Left lobe of liver (tissue), 2 donors: ENCODE data around the gene CLASP2. TPM values are rescaled to one million over a fixed set of nuclear protein-coding genes. Genes with fewer than 3 reads are reported as not detected.
"Not testable (repeated sequence)": the region's sequence is repeated elsewhere in the genome, so short reads cannot be mapped to it uniquely, and the experiment has no call there.

Experiments
- ATAC-seq: fragments of 200-7000 bp; cut with Tn5 transposase; one replicate; pipeline ENCODE4 v1.9.1; 2020; ENCODE audit warnings: mild to moderate bottlenecking, moderate library complexity
- DNase-seq: peaks from one replicate; pipeline ENCODE4 v3.0.0-alpha.2; 2020; ENCODE audit warnings: low spot score
- total RNA-seq: library from RNA; stranded (reverse); gene quantifications from one replicate; pipeline ENCODE4 v1.2.1, GENCODE V29; 2021
- donor health status: DM: no; HTN: no; CAD: no; lungs with moderate emphysema.
- donor health status: DM: no; HTN: yes; CAD: no.

The CLASP2 gene
- 16.7 TPM for total RNA-seq

DNA sequence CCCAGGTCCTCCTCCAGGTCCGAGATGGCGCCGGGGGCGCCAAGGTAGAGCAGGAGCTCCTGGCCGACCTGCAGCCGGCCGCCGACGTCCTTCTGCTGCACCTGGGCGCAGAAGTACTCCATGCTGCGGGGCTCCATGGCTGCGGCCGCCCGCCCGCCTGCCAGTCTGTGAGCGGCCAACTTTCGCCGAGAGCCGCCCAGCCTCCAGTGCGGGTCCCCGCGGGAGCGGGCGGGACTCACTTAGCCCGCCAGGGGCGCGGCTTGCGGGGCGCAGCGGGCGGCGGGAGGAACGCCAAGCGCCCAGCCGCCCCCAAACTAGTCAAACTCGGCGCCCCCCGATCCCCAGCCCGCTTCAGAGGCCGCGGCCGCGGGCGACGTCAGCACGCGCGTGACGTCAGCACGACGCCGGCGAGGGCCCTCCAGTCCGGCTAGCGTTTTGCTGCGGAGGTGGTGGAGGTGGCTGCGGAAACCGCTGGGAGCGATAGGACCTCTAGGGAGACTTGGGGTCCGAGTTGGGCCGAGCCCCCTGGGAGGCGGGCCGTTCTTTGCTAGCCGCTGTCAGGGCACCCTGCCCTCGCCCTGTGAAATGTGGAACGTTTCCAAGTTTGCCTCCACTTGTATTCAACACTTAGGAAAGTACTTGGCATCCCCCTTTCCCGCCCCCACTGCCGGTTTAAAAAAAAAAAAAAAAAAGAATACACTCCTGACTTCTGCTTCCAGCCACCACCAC lies at the start of gene CLASP2:
TSS of gene CLASP2 (minus strand) at position 389 of the 729 bp plus-strand sequence. CDS start at position 137, 252 bp downstream.
- DNase-seq (peak; percentile 92), ATAC-seq (peak; percentile 91)

DNA sequence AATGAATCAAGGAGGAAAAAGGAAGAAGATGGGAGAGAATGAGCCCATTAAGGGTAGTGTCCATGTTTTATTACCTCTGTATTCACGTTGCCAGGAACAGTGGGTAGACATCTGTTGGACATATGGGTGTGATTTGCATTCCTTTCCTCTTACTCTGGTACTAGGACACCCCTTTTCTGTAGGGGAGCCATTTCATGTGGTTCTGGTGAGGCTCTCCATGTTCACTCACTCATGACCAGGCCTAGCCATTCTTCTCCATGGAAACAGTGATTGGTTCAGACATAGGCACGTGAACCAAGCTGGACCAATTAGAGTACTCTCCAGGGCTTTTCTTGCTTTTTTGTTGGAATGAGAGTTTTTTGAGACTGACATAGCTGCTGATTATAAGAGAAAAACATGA lies 40.8 kb upstream of the CLASP2 start:
- ATAC-seq: no peak
- no peak for DNase-seq

DNA sequence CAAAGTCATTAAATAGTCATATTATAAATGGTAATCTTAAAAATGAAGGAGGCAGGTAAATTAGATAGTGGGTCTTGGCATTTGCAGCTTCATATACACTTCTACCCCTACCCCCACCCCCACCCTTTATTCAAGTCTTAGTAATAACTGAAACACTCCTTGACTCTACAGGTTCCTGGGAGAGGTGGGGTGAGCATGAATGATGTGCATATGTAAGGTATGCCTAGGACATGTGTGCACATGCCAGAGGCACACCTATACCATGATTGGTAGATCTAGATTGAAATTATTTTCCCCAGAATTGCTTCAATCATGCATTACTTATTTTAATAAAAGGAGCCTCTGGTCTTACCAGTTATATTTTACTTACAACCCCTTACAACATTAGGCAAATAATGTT lies 40.2 kb upstream of the CLASP2 start:
- no peak for DNase-seq
- no peak for ATAC-seq

DNA sequence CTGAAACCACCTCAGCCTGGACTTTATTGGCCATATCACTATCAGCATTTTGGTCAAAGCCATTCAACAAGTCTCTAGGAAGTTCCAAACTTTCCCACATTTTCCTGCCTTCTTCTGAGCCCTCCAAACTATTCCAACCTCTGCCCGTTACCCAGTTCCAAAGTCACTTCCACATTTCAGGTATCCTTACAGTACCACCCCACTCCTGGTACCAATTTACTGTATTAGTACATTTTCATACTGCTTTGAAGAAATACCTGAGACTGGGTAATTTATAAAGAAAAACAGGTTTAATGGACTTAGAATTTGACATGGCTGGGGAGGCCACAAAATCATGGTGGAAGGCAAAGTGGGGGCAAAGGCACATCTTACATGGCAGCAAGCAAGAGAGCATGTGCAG lies 36.3 kb upstream of the CLASP2 start:
- ATAC-seq, DNase-seq: not testable (repeated sequence)

DNA sequence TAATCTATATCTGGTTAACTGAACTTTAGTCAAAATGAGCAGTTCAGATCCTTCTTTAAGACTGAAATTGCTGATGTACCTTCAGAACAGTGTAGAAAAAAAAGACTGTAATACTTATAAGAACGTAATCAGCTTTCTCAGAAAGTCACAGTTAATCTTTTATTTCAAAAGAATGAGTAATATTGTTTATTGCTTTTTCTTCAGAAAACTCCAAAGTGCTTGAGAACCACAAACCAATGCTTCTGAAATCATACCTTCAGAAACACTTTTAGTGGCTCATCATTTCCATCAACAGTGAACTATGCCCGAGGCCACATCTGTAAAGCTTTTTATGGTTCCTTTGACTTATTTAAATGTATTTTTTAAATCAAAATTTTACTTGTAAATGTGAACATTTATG lies 33.3 kb upstream of the CLASP2 start:
- no peak for DNase-seq
- no peak for ATAC-seq

DNA sequence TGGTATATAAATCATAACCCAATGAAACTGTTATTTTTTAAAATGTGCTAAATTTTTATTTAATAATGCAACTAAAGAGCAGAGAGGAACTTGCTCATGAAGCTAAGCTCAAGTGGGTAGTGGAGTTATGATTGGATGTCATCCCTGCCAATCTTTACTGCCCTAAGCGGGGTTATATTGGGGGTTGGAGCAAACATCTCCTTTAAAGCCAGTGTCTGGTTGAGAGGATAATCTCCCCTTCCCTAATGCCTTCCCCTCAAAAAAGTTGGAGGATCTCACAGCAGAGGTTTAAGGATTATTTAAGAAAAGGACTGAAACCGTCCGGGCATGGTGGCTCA lies 32.1 kb upstream of the CLASP2 start:
- ATAC-seq: no peak
- no peak for DNase-seq

DNA sequence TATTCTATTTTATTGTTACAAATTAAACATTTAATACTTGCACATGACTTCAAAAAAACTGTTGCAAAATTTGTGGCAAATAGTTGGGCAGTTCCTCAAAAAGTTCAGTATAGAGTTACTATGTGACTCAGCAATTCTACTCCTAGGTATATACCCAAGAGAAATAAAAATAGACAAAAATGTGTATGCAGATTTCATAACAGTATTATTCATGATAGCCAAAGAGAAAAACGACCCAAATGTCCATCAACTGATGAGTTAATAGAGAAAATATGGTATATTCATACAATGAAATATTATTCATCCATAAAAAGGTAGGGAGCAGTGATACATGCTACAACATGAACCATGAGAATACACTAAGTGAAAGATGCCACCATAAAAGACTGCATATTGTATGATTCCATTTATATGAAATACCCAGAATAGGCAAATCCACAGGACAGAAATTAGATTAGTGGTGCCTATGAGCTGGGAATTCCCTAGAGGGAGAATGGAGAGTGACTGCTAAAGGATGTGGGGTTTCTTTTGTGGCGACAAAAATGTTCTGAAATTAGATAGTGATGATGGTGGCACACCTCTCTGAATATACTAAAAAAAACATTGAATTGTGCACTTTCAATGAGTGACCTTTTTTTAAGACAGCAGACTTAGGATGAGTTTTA lies 31.6 kb upstream of the CLASP2 start:
- ATAC-seq: no peak
- DNase-seq: no peak

DNA sequence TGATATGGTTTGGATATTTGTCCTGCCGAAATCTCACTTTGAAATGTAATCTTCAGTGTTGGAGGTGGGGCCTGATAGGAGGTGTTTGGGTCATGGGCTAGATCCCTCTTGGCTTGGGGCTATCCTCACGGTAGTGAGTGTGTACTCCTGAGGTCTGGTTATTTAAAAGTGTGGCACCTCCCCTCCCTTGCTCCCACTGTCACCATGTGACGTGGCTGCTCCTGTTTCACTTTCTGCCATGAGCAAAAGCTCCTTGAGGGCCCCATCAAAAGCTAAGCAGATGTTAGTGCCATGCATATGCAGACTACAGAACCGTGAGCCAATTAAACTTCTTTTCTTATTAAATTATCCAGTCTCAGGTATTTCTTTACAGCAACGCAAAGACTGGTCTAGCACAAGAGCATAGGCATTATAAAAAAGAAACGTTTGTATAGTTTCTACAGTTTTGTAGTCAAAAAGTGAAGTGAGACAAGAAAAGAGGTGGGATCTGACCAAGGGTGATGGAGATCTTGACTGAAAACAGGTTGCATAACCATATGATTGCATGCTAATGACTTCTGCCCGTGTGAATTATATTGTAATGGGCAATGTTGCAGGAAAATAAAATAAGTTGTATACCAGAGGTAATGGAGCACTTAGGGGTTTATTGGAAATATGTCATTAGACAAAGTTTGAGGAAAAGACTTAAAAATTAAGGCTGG lies 28.5 kb upstream of the CLASP2 start:
- DNase-seq: no peak

DNA sequence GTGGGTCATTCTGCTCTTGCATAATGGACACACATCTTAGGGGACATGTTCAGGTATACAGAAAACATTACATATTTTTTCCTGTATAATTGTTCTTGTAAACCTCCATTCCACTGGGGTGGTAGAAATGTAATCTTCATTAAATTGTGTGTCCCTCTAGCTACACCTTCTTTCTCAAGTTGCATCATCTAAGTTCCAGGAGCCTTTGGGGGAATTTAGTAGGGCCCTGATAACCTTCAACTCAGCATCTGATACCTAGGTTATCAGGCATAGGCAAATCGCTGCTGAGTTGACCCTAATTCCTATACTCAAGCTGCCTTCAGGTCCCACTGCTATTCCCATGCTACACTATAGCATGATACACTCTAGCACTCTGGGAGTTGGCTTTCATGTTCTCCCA lies 19.1 kb upstream of the CLASP2 start:
- DNase-seq: no peak
- no peak for ATAC-seq

More for the DNA sequence above, 28.5 kb upstream of the CLASP2 start:
- ATAC-seq: no peak

DNA sequence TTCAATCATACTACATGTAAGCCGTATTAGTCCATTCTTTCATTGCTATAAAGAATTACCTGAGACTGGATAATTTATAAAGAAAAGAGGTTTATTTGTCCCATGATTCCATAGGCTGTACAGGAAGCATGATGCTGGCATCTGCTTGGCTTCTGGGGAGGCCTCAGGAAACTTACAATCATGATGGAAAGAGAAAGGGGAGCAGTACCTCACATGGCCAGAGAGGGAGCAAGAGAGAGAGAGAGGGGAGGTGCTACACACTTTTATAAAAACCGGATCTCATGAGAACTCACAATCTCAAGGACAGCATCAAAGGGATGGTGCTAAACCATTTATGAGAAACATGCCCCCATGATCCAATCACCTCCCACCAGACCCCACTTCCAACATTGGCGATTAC lies 14.3 kb upstream of the CLASP2 start:
- DNase-seq (no peak), ATAC-seq (no peak)

DNA sequence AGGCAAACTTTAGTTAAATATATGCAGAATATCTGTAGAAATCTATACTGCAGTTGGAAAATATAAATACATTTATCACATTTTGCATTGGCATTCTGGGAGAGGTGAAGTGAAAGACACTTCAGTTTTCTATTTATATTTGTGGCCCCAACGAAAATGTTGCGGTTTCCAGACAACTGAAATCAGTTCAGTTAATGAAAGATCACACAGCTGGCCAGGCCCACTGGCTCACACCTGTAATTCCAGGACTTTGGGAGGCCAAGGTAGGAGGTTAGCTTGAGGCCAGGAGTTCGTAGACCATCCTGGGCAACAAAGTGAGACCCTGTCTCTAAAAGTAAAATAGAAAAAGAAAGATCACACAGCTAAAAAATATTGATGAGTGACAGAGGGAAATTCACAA lies 11.9 kb upstream of the CLASP2 start:
- ATAC-seq: no peak

DNA sequence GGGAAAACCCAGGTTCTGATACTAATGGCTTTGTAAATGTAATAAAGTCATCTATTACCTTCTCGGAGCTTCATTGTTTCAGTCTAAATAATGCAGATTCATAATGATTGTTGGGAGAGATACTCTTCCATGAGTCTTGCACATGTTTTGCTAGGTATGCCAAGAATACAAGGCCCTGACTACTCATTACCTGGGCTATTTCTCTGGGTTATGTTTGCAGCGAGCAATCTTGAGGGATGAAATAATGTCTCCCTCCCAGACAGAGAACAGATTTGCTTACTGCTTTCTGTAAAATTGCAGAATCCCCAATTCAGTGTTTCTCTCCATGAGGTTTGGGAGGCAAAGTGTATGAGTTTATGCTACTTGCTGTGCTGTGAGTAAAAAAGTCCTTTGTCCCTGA lies 6.2 kb upstream of the CLASP2 start:
- DNase-seq (no peak), ATAC-seq (no peak)

More for the DNA sequence above, 11.9 kb upstream of the CLASP2 start:
- DNase-seq: no peak

DNA sequence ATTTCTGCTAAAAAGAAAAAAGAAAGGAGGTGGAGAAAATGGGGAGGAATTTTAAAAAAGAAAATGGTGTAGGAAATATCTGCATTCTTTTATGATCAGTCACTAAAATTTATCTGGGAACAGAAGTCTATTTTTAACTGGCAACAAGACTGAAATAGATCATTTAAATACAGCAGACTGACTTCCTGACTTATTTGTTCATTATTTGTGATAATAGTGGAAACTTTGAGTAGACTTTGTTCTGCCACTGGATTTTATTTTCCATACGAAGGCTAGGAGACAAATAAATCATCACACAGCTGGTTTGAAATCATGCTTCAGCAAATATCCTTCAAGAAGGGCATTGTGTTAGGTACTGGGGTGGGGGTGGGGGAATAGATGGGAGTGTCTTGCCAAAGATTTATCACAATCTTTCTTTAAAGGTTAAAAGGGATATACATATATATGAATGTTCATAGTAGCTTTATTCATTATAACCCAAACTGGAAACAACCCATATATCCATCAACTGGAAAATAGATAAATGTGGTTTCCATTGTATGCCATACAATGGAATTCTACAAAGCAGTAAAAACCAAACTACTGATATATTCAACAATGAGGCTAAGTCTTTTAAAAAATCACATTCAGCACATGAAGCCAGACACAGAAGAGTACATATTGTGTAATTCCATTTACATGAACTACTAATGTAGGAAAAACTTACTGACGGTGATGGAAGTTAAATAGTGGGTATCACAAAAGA lies 4.7 kb upstream of the CLASP2 start:
- DNase-seq (no peak), ATAC-seq (no peak)

DNA sequence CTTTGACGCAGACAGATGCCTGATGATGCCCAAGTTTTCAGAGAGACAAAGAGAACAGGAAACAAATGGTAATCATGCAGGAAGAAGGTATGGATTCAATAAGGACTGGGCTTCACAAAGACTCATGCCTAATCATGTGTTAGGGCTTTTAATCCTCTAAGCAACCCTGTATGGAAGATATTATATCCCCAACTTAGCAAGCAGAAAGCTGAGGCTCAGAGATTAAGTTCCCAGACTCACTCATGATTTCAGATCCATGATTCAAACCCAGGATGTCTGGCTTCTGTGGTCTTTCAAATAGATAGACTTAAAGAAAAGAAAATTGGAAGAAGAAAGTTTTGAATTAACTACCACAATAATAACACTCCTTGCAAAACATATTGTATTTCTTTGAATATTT lies 4.1 kb upstream of the CLASP2 start:
- ATAC-seq (no peak), DNase-seq (no peak)

DNA sequence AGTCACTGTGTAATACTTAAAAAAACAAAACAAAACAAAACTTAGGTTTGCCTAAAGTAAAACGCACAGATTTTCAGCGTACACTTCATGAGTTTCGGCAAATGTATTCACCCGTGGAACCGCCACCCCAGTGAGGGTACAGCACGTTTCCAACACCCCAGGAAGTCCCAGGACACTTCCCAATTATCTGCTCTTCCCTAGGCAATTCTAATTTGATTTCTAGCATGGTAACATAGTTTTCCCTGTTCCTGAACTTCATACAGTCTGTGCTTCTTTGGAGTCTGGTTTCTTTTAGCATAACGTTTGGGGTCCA lies 497 bp upstream of the CLASP2 start:
- no peak for DNase-seq
- ATAC-seq: peak; percentile 3

DNA sequence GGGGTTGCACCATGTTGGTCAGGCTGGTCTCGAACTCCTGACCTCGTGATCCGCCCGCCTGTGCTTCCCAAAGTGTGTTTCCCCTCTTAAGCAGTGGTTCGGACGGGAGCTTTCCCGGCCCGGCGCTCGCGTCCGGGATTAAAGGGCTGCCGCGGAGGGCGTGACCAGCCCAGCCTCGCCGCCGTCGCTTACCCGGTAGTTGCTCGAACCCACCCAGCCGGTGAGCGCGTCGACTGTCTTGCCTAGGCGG lies 513 bp downstream of the CLASP2 start:
- peak; percentile 79 for ATAC-seq
- no peak for DNase-seq

DNA sequence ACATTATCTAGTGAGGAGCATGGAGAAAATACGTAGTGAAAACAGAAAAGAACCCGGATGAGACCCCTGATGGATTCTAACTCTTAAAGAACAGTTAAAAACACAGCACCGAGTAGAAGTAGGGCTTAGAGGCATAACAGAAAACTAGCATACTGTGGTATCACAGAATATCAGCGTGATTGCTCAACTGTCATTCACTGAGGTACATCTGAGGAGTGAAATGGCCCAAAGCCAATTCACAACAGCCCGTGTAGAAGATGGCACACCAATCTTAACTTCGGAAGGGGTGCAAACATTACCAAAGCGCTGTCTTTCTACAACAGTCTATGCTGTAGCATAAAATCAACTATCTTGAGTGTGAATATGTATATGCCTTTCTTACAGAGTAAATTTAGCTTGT lies 1.8 kb downstream of the CLASP2 start:
- ATAC-seq: peak; percentile 7

DNA sequence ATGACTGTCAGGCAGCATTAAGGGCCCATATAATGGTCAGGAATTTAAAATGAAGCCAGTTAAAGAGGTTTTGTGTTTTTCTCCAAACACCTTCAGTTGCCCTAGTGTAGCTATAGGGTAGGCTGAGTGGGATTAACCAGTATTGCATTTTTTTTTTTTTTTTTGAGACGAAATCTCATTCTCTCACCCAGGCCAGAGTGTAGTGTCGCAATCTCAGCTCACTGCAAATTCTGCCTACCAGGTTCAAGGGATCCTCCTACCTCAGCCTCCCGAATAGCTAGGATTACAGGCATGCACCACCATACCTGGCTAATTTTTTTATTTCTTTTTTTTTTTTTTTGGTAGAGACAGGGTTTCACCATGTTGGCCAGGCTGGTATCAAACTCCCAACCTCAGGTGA lies 7.0 kb downstream of the CLASP2 start:
- ATAC-seq: no peak
- DNase-seq: no peak

More for the DNA sequence above, 1.8 kb downstream of the CLASP2 start:
- DNase-seq: no peak

DNA sequence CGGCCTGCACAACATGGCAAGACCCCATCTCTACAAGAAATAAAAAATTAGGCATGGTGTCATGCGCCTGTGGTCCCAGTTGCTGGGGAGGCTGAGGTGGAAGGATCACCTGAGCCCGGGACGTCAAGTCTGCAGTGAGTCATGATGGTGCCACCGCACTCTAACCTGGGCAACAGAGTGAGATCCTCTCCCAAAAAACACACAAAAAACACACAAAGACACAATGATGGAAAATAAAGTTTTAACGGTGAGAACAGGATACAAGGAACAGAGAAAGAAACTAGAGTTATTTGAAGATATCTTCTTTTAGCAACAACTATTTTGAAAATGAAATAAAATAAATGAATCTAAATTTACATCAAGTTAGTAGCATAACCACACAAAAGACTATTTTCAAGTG lies 12.0 kb downstream of the CLASP2 start:
- DNase-seq (no peak), ATAC-seq (no peak)

DNA sequence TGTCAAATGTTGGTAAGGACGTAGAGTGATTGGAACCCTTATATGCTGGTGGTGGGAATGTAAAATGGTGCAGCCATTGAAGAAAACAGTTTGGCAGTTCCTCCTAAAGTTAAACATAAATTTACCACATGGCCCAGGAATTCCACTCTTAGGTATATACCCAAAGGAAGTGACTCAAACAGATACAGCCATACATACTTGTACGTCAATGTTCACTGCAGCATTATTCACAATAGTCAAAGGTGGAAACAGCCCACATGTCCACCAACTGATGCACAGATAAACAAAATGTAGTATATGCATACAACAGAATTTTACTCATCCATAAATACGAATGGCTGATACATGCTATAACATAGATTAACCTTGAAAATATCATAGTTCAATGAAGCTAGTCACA lies 13.2 kb downstream of the CLASP2 start:
- ATAC-seq (no peak), DNase-seq (no peak)

DNA sequence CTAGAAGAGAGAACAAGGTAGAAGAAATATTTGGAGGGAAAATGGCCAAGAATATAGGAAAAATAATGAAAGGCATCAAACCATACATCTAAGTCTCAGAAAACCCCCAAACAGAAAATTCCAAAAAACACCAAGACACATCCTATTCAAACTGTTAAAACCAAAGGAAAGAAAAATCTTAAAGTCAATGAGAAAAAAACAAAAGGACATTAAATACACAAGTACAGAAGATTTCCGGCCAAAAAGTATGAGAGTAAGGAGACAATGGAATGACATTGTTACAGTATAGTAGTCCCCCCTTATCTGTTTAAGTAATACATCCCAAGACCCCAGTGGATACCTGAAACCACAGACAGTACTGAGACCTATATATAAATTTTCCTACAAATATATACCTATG lies 18.8 kb downstream of the CLASP2 start:
- ATAC-seq (no peak), DNase-seq (no peak)

DNA sequence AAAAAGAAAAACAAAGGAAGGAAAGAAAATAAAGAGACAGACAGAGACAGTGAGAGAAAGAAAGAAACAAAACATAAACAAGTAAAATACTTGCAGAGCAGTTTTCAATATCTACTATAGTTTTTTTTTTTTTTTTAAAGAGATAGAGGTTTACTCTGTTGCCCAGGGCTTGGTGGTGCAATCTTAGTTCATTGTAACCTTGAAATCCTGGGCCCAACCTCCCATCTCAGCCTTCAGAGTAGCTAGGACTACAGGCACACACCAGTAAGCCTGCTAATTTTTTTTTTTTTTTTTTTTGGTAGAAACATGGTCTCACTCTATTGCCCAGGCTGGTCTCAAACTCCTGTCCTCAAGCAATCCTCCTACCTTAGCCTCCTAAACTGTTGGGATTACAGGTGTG lies 23.1 kb downstream of the CLASP2 start:
- no peak for DNase-seq
- peak; percentile 33 for ATAC-seq
